ENCODE results near the gene UBR4.

GRCh38 chr1:19032701-19033514 is 177.2 kb downstream of the UBR4 start:
- TF ChIP-seq, protein P1, sequence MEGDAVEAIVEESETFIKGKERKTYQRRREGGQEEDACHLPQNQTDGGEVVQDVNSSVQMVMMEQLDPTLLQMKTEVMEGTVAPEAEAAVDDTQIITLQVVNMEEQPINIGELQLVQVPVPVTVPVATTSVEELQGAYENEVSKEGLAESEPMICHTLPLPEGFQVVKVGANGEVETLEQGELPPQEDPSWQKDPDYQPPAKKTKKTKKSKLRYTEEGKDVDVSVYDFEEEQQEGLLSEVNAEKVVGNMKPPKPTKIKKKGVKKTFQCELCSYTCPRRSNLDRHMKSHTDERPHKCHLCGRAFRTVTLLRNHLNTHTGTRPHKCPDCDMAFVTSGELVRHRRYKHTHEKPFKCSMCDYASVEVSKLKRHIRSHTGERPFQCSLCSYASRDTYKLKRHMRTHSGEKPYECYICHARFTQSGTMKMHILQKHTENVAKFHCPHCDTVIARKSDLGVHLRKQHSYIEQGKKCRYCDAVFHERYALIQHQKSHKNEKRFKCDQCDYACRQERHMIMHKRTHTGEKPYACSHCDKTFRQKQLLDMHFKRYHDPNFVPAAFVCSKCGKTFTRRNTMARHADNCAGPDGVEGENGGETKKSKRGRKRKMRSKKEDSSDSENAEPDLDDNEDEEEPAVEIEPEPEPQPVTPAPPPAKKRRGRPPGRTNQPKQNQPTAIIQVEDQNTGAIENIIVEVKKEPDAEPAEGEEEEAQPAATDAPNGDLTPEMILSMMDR (IDR thresholded peaks at IDR 0.05), result no peak
- TF ChIP-seq BHLHE40 (IDR thresholded peaks at IDR 0.05; ENCODE audit: low read depth, low read length), result no peak
- TF ChIP-seq MAX (IDR thresholded peaks at IDR 0.05), result no peak
- TF ChIP-seq JUN (IDR thresholded peaks at IDR 0.05), result no peak
- no peak for TF ChIP-seq SREBF2 (IDR thresholded peaks at IDR 0.05)
- TF ChIP-seq EP300 (IDR thresholded peaks at IDR 0.05), result no peak
- TF ChIP-seq FOXS1 (CRISPR knock-in tag; IDR thresholded peaks at IDR 0.05), result no peak
